HG02763 (cell line): ENCODE measurements around the gene PATJ.

Experiments
- ATAC-seq: cut with Tn5 transposase; IDR thresholded peaks from one replicate; pipeline ENCODE4 v1.9.1; 2021; ENCODE audit warnings: mild to moderate bottlenecking, moderate library complexity; ENCODE audit not compliant: unreplicated experiment

The PATJ gene

GRCh38 chr1:62040450-62040849, 298.2 kb downstream of the PATJ start:
- ATAC-seq, result no peak

DNA sequence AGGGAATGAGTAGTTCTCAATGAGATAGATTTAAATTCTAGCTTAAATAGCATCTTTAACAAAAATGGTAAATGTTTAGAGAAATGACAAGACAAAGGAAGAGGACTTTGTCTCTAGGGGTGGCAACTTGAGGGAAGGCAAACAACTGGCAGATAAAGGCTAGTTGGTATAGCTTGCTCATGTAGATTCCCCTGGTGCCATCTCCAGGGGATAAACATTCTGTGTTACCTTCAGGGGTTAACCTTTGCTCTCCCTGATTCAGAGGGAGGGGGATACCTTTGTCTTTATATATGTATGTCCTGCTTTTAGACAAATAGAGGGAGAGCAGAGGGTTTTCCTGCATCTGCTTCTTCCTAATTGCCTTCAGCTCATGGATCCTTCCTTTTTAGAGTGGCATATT, 298.7 kb downstream of the PATJ start:
- ATAC-seq, result no peak

DNA sequence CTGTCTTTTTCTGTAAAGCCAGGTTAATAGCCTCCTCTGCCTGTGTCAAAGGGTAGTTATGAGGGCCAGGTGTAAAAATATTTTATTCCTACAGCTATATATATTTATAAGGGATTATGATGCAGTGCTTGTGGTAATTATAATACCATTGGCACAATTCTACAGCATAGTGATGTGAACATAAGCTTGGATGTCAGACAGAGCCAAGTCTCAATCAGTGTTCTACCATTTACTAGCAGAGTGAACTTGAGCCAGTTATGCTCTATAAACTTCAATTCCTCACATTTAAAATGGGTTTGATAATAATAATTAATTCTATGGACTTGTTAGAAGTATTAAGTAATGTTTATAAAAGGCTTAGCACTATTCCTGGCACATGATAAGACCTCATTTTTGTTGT, 300.9 kb downstream of the PATJ start:
- ATAC-seq, result no peak

- no peak for ATAC-seq
These were observed 303.3 kb downstream of the PATJ start for GRCh38 chr1:62045574-62045973.

DNA sequence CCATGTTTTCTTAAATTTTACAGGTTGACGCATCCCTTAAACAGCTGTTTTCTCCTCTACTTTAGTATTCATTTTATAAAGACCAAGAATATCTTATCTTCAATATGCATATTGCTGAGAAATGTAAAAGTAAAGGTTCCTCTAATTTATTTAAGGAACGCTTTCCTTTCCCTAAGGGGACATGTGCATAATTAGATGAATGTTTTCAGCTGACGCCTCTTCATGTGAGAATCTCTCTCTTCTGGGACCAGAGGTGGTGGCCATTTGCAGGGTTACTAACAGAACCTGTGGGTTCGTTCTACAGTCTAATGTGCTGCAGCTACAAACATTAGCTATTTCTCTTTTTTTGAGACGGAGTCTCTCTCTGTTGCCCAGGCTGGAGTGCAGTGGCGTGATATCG, 304.6 kb downstream of the PATJ start:
- no peak for ATAC-seq

DNA sequence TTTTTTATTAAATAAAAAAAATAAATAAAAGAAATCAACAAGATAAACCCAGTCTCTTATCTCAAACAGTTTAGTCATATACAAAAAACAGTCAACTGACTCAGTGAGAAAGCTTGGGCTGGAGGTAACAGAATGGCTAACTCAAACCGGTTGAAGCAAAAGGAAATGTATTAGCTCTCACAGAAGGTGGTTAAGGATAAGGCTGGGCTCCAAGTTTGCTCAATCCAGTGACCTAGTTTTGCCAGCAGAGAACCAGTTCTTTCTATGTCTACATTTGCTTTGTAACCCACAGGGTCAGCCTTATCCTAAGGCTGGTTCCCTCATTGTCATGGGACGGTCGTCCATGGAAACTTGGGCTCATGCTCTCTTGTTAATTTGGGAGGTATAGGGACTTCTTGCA, 307.9 kb downstream of the PATJ start:
- ATAC-seq, result no peak

GRCh38 chr1:62052946-62053345, 310.7 kb downstream of the PATJ start:
- no peak for ATAC-seq

DNA sequence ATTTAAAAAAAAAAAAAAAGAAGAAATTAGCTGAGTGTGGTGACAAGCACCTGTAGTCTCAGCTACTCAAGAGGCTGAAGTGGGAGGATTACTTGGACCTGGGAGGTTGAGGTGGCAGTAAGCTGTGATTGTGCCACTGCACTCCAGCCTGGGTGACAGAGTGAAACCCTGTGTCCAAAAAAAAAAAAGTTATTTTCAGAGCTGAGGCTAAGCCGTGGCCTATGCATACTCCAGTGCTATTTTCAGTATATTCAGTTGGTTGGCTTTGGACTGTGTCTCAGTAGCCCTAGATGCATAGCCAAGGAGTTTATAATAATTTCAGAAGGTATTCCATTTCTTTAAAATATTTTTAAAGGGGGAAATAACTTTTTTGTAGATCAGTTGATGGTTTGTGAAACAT, 311.9 kb downstream of the PATJ start:
- no peak for ATAC-seq

DNA sequence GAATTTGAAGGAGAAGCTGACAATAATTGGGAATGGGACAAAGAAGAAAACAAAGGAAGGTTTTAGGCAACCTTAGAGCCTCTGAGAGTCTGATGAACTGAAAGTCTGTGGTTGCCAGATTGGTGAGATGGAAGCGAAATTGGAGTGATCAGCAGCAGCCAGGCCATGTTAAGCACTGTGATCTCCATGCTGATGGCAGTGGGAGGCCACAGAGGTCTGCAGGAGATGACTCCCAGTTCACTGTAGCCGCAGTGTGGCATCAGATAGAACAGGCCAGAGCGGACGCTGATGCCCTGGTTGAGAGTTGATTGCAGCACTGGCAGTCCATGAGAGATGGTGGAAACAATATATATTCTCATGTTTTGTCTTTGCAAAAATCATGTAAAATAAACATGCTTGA, 314.9 kb downstream of the PATJ start:
- ATAC-seq, result no peak

GRCh38 chr1:62057641-62058290, 315.5 kb downstream of the PATJ start:
- ATAC-seq, result no peak

DNA sequence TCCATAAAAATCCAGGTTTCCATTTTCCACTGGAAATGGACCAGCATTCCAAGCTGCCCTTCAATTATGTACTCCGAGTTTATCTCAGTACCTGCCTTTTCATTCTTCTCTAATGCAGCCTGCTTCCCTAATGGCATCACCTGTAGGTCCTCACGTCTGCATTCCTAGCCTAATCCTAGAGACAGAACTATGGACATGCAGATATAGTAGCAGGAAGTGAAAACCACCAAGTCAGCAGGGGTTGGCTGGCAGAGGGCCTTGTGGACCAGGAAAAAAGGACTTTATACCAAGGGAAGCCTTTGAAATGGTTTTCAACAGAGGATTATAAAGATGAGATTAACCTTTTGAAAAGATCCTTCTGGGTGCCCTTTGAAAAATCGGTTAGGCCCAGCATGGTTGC, 316.7 kb downstream of the PATJ start:
- ATAC-seq, result no peak

- ATAC-seq, result no peak
These were observed 319.8 kb downstream of the PATJ start for GRCh38 chr1:62062087-62062486.

DNA sequence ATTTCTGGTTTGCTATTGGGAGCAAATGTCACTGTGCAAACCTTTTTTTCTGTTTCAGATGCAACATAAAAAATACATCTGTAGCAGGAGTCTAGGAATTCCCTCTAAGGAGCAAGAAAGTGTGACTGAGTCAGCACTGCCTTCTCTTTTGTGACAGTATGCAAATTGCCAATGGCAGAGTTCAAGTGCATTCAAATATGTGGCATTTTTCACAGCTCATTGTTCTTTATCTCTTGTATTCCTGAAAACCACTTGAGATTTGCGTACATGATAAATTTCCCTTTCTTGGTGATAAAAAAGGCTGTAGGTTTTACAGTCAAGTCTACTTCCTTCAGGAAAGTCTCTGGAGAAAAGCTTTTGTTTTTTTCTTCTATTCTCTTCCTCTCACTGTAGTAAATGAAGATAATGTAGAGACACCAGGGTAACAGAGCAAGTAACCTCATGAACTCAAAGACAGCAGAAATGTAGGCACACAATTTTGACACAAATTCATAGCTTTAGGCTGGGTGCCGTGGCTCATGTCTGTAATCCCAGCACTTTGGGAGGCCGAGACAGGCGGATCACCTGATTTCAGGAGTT, 322.6 kb downstream of the PATJ start:
- no peak for ATAC-seq

GRCh38 chr1:62066713-62067112, 324.4 kb downstream of the PATJ start:
- no peak for ATAC-seq

GRCh38 chr1:62068416-62068843, 326.1 kb downstream of the PATJ start:
- no peak for ATAC-seq

- no peak for ATAC-seq
These were observed 326.7 kb downstream of the PATJ start for GRCh38 chr1:62068978-62069377.

DNA sequence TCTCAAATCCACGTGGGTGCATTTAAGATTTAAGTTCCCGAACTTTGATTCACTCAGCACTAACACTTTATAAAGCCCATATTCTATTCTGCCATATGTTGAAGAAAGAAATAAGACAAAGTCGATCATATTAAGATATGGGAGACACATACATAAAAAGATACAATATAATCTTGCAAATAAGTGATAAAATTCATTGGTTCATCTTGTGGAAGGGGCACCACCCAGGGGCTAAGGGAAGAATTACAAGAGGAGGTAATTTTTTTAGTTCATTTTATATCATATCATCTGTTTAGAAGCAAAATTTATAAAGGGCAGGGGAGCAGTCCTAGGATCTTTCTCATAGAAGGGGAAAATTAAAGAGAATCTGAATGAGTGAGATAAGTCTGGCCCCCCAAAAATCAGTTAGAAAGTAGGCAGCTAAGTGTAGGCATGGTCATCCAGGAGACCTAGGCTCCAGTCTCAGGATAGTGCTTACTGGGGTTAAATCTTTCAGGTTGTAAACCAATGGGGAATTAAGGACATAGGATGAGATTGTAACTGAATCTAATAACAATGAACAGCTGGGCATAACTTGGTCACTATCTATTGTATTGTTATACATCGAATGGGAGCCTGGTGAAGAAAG, 328.2 kb downstream of the PATJ start:
- ATAC-seq, result no peak

- no peak for ATAC-seq
These were observed 329.4 kb downstream of the PATJ start for GRCh38 chr1:62071695-62072094.

DNA sequence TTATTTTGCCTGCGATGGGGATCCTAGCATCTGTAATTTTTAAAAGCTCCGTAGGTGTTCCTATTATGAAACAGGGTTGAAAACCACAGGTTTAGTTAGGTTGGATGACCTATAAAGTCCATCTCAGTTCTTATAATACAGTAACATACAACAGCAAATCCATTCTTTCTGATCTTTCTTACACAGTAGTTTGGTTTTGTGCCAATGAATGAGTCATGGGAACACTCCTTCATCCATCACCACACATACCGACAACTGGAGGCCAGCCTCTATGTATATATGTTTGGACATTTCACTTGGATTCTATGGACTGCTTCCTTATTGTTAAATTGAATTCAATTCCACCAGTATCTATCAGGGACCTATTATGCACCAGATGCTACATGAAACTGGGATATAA, 334.0 kb downstream of the PATJ start:
- ATAC-seq, result no peak

DNA sequence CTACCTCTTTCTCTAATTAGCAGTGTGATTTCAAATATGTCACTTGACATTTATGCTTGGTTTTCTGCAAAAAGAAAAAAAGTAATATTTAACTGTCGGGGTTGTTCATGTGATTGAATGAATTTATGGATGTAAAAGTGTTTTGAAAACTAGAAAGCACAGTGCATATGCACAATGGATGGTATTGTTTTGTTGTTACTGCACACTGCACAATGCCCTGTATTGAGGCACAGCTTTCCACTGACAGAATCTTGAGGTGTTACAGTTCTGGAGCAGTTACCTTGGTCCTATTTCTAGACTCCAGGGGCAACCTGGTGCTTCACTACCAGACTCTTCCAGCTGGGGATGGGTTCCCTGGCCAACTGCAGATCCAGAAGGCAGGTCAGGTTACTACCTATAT, 335.5 kb downstream of the PATJ start:
- ATAC-seq, result no peak

DNA sequence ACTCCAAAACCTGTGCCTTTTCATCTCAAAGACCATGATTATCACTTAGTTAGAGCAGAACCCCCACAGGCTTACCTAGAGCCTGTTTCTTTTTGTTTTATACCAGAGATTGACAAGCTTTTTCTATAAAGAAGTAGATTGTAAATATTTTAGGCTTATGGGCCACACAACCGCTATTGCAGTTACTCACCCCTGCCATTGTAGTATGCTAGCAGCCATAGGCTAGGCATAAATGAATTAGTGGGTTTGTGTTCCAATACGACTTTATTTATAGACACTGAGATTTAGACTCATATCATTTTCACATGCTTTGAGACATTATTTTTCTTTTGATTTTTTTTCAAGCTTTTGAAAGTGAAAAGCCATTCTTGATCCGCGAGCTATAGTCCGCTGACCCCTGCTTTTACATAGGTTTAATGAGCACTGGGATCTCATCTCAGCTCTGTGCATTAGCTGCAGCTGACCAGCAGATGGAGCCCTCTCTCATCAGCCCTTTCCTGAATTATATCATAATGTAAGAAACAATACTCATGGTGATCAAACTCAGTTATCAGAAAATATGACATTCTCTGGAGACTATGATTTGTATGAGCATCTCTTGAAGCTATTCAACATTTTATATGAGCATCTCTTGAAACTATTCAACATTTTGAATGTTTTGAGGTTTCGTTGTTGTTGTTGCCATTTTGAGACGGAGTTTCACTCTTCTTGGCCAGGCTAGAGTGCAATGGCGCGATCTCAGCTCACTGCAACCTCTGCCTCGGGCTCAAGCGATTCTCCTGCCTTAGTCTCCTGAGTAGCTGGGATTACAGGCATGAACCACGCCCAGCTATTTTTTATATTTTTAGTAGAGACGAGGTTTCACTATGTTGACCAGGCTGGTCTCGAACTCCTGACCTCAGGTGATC, 340.4 kb downstream of the PATJ start:
- no peak for ATAC-seq
